ENCODE data around the gene ERFL.
"Not testable (repeated sequence)": the region's sequence is repeated elsewhere in the genome, so short reads cannot be mapped to it uniquely, and the experiment has no call there.

Gene ERFL

GRCh38 chr19:41875973-41876372 is 52.3 kb downstream of the ERFL start:
- DNase-seq, result not testable (repeated sequence)

- peak; percentile 29 to 50 for DNase-seq
These were observed 55.2 kb downstream of the ERFL start for GRCh38 chr19:41872775-41873647.

GRCh38 chr19:41872384-41872774 is 55.9 kb downstream of the ERFL start:
- DNase-seq, result no peak

- DNase-seq, result no peak
These were observed 56.5 kb downstream of the ERFL start for GRCh38 chr19:41871573-41872383.

GRCh38 chr19:41870401-41870873 is 57.8 kb downstream of the ERFL start:
- no peak for DNase-seq

GRCh38 chr19:41869374-41869955 is 58.8 kb downstream of the ERFL start:
- DNase-seq, result no peak

- no peak for DNase-seq
These were observed 59.3 kb downstream of the ERFL start for GRCh38 chr19:41868989-41869300.

GRCh38 chr19:41868120-41868988 is 59.9 kb downstream of the ERFL start:
- DNase-seq, result no peak

- DNase-seq, result no peak
These were observed 62.0 kb downstream of the ERFL start for GRCh38 chr19:41866284-41866683.

GRCh38 chr19:41864374-41864773 is 63.9 kb downstream of the ERFL start:
- no peak for DNase-seq

GRCh38 chr19:41863209-41863931 is 64.9 kb downstream of the ERFL start:
- no peak for DNase-seq

- no peak for DNase-seq
These were observed 65.7 kb downstream of the ERFL start for GRCh38 chr19:41862445-41862986.

- DNase-seq, result no peak
These were observed 66.4 kb downstream of the ERFL start for GRCh38 chr19:41861846-41862245.

GRCh38 chr19:41861116-41861768 is 67.0 kb downstream of the ERFL start:
- no peak for DNase-seq

- DNase-seq, result no peak
These were observed 67.7 kb downstream of the ERFL start for GRCh38 chr19:41860419-41861115.

GRCh38 chr19:41859618-41860418 is 68.4 kb downstream of the ERFL start, which contains the start of gene RPS19:
TSS of gene RPS19 (plus strand) at chr19:41860255. CDS start at chr19:41860775, 520 bp downstream.
- DNase-seq, result peak; percentile 83 to 95

GRCh38 chr19:41859213-41859617 is 69.0 kb downstream of the ERFL start:
- no peak for DNase-seq
